Renal cortex interstitium (tissue), 11 donors: ENCODE results near the gene SHC2. TPM values are rescaled to one million over a fixed set of nuclear protein-coding genes. Genes with fewer than 3 reads are reported as not detected.
"Not testable (repeated sequence)": the region's sequence is repeated elsewhere in the genome, so short reads cannot be mapped to it uniquely, and the experiment has no call there.

ENCODE experiments used
- DNase-seq, 11 donors: peaks; one replicate each; pipeline ENCODE4 v3.0.0-alpha.2; 2013; ENCODE audit warnings: low read depth in 9 of 11, low spot score in 4 of 11; ENCODE audit errors: extremely low read depth in 1 of 11
- polyA plus RNA-seq, 3 donors: library from polyadenylated mRNA; unstranded; fragments of 120-200 nt; gene quantifications; one replicate each; pipeline ENCODE4 v1.2.1, GENCODE V29; 2013; ENCODE audit not compliant: insufficient read length in 3 of 3

The SHC2 gene
- polyA plus RNA-seq, 3 donors, result 30.1 to 49.3 (median 33.1) TPM

GRCh38 chr19:437041-437440 is 23.8 kb downstream of the SHC2 start:
- DNase-seq, result no peak

GRCh38 chr19:436413-436950 is 24.4 kb downstream of the SHC2 start:
- DNase-seq, result no peak

- DNase-seq, result no peak
These were observed 25.0 kb downstream of the SHC2 start for GRCh38 chr19:435707-436412.

DNA sequence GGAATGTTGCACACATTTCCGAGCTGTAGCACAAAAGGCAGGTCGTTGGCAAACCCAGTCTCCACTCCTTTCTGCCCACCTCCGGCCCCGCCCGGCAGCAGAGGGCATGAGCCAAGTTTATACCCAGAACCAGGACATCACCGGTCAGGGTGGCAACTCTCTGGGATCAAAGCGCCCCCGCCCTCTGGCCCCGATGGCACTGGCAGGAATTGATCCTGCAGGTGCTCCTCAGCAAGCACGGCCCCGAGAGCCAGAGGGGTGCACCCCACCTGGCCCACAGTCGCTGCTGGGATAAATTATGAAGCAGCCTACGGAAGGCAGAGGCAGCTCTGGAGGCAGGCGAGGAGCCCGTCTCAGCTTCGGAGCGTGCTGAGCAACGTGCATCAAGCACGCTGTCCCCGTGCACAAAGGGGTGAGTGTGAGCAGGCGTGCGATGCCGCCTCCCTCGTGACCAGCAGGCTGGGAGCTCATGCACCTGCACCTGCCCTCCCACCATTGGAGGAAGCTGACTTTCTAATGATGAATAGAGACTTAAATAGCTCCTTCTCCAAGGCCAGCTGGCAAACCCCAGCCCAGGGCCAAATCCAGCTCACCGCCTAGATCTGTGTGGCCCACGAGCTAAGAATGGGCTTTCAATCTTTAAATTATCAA is 25.7 kb downstream of the SHC2 start:
- DNase-seq, result no peak

DNA sequence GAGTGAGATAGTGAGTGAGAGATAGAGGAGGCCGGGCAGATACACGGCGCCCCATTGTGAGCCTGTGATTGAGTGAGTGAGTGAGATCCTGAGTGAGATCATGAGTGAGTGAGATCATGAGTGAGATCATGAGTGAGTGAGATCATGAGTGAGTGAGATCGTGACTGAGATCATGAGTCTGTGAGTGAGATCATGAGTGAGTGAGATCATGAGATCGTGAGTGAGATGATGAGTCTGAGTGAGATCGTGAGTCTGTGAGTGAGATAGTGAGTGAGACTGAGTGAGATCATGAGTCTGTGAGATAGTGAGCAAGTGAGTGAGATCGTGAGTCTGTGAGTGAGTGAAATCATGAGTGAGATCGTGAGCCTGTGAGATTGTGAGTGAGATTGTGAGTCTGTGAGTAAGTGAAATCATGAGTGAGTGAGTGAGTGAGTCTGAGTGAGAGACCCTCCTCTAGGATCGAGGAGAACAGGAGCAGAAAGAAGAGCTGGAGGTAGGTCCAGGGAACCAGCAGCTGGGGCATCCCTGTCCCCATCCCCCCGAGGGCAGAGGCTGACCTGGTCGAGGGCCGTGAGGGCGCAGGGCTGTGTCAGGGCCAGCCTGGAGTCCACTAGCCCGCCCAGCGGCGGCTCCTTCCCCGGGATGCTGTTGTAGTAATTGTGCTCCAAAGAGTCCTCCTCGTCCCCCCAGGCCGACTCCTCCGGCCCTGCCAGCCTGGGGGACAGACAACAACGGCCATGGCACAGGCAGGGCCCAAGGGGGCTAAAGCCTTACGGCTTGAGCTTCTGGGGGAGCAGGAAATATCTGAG is 26.5 kb downstream of the SHC2 start:
- no peak for DNase-seq

GRCh38 chr19:430701-431100 is 30.1 kb downstream of the SHC2 start:
- DNase-seq, result no peak

- DNase-seq, result no peak
These were observed 32.7 kb downstream of the SHC2 start for GRCh38 chr19:428149-428548.

DNA sequence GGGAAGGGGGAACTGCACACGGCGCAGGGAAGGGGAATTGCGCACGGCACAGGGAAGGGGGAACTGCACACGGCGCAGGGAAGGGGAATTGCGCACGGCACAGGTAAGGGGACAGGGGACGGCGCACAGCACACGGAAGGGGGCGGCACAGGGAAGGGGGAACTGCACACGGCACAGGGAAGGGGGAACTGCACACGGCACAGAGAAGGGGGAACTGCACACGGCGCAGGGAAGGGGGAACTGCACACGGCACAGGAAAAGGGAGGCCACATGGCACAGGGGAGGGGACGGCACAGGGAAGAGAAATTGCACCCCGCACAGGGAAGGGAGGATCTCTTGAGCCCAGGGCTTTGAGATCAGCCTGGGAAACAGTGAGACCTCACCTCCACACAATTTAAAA is 33.2 kb downstream of the SHC2 start:
- not testable (repeated sequence) for DNase-seq

DNA sequence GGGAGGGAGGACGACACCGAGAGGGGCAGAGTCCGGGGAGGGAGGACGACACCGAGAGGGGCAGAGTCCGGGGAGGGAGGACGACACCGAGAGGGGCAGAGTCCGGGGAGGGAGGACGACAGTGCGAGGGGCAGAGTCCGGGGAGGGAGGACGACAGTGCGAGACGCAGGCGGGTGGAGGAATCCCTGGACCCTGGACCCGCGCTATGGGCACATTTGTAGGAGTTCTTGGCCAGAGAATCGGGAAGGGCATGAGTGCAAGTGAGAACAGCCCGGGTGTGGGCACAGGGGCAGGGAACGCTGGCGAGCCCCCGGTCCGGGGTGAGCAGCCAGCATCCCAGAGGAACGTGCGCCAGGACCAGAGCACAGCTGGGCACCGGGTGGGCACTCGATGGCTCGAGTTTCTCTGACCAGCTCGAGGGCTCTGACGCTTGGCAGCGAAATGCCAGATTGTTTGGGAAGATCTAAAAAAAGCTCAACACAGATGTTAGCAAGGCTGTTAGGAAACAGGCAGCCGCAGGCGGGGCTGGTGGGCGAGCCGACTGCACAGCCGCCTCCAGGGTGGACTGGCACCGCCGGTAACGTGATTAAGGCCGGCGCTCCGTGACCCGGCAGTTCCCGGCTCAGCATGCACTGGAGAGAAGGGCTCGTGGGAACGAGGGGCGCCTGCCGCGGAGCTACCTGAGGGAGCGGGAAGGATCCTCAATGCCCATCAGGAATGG is 33.9 kb downstream of the SHC2 start:
- no peak for DNase-seq

DNA sequence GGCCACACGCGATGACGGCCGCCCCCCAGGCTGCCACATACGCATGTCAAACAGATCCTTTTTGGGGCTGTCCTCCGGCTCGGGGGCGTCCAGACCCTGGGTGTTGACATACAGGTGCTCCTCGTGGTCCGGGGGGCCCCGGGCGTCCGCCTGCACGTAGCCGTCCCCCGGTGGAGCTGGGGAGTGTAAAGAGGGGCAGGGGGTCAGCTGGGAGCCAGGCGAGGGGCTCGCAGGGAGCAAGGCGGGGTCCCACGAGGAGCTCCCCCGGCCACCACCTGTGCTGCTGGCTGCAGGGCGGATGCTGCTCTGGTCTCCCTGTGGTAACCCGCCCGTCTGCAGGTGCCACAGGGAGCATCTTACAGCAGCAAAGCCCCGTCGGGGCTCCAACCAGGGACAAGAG is 35.8 kb downstream of the SHC2 start:
- DNase-seq, result no peak

- DNase-seq, result no peak
These were observed 36.3 kb downstream of the SHC2 start for GRCh38 chr19:424546-424945.

DNA sequence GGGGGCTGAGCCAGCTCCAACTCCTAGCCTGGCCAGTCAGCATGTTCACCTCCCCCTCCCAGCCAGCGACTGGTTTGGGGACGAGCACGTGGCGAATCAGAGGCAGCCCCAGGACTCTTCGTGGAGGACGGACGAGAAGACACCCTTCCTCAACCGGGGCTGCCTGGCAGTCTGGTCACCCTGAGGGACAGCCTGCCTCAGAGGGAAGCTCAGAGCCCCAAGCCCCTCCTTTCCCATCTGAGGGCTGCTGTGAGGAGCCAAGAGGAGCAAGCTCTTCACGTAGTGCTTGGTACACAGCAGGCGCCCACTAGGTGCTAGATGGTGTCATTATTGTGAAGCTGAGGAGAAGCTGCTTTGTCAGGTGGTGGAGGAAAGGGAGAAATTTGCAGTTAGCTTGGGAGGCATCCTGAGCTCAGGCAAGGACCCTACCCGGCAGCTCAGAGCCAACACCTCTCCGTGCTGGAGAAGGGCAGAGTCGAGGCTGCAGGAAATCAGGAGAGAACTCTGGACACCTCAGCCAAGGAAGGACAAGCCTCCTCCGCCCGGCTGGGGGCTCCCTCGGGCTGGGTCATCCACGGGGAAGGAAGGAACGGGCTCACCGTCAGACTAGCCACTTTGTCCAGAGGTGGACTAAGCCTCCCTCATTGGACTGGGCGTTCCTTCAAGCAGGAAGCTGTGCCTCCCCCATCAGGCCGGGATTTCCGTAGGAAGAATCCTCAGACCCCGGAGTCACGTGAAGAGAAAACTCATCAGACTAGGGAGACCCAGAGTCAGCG is 37.0 kb downstream of the SHC2 start:
- DNase-seq, result no peak

GRCh38 chr19:422917-423226 is 38.0 kb downstream of the SHC2 start:
- DNase-seq, result not testable (repeated sequence)

- no peak for DNase-seq
These were observed 38.5 kb downstream of the SHC2 start for GRCh38 chr19:422213-422916.

GRCh38 chr19:419721-420515 is 40.9 kb downstream of the SHC2 start:
- no peak for DNase-seq

DNA sequence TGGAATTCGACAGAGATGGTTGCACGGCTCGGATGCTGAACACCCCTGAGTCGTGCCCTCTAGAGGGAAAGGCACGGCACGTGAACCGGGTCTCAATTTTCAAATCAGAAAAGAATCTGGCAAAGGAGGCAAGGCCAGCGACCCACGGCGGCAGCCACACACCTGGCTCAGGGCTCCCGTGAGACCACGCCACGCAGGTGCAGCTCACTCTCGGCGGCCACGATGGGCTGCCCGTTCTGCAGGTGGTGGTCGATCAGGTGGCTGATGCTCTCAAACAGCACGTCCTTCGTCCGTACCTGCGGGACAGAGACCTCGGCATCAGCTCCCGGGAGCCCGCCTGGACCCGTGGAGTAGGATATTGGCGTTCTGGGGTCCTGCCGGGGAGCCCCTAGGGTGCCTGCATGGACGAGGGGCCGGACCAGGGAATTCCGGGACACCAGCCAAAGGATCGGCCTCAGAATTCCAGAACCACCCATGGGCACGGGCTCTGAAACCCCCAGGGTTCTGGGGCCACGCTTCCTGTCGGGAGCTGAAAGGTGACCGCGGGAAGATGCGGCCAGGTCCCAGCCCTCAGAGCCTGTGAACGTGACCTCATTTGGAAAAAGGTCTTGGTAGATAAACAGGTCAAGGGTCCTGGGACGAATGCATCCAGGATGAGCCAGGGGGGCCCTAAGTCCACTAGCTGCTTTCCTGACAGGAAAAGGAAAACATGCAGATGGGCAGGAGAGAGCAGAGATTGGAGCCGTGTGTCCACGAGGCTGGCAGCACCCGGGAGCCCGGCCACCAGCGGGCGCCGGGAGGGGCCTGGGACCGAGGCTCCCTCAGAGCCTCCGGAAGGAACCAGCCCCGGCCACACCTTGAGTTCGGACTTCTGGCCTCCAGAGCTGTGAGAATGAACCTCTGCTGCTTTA is 41.8 kb downstream of the SHC2 start:
- no peak for DNase-seq
